SU-DHL-6 (cell line): ENCODE measurements around the gene ZNF70.

Source experiments
- CTCF ChIP-seq: fragments of 200-600 bp; sonication (generic); IDR thresholded peaks from one replicate; pipeline ENCODE4 v1.5.1; 2017; ENCODE audit warnings: antibody characterized with exemption, mild to moderate bottlenecking, low read length, moderate library complexity; ENCODE audit not compliant: insufficient read depth, poor library complexity, severe bottlenecking
- EZH2phosphoT487 ChIP-seq: fragments of 200-600 bp; sonication (generic), shearing (Covaris generic); conservative IDR thresholded peaks from 2 replicates; pipeline ENCODE4 v1.6.1; 2018; ENCODE audit warnings: mild to moderate bottlenecking, antibody characterized with exemption, low read length, moderate library complexity, mixed read lengths

- TF ChIP-seq CTCF (no peak), EZH2phosphoT487 (no peak)
These were observed 38.2 kb upstream of the ZNF70 start for GRCh38 chr22:23789121-23789520.
